Esophagus squamous epithelium (tissue), 5 donors: ENCODE measurements around the gene CHD6. TPM values are rescaled to one million over a fixed set of nuclear protein-coding genes. Genes with fewer than 3 reads are reported as not detected.

Source experiments
- DNase-seq: peaks from one replicate; lab custom pipeline; 2025; lab: John Stamatoyannopoulos, UW
- H3K27ac ChIP-seq, 4 donors: fragments of 200-600 bp; sonication (generic); one replicate each; pipeline ENCODE4 v1.5.1; 2016 to 2019; ENCODE audit warnings: mild to moderate bottlenecking in 1 of 4
- H3K27me3 ChIP-seq, 4 donors: fragments of 200-600 bp; sonication (generic); 1 replicate in 3 of 4; 2 replicates in 1 of 4; pipeline versions ENCODE4 v1.5.1 to v1.6.0; 2017 to 2021; ENCODE audit warnings: antibody characterized with exemption in 1 of 4
- H3K36me3 ChIP-seq, 3 donors: fragments of 200-600 bp; sonication (generic); one replicate each; pipeline ENCODE4 v1.5.1; 2016 to 2019
- H3K4me1 ChIP-seq, 3 donors: fragments of 200-600 bp; sonication (generic); one replicate each; pipeline ENCODE4 v1.5.1; 2017 to 2019
- H3K4me3 ChIP-seq, 4 donors: fragments of 200-600 bp; sonication (generic); 1 replicate in 3 of 4; 2 replicates in 1 of 4; pipeline ENCODE4 v1.5.1; 2016 to 2019; ENCODE audit warnings: mild to moderate bottlenecking in 2 of 4, moderate library complexity in 1 of 4
- H3K9me3 ChIP-seq, 3 donors: fragments of 200-600 bp; sonication (generic); one replicate each; pipeline ENCODE4 v1.5.1; 2016 to 2019
- POLR2A ChIP-seq, 4 donors: fragments of 450-650 bp; IDR thresholded peaks; one replicate each; pipeline ENCODE4 v1.6.1; 2017; ENCODE audit warnings: antibody characterized with exemption in 4 of 4, mild to moderate bottlenecking in 4 of 4, moderate library complexity in 3 of 4
- WGBS, 2 donors: methylation state at CpG; one replicate each; pipeline ENCODE4 v1.1.5; 2018; 5-methylcytosine and 5-hydroxymethylcytosine counted together
- intact Hi-C: fragments of 100-400 bp; cut with DNase I; formaldehyde crosslinking; loops from one replicate; pipeline ENCODE4 v1.15.0; 2022
- total RNA-seq, 4 donors: library from RNA; depleted of rRNA; stranded (reverse); fragments of >200 nt; gene quantifications; one replicate each; pipeline ENCODE4 v1.1.0, GENCODE V29; 2016
- TF ChIP-seq, protein P1 (sequence below), 6 experiments: fragments of 450-650 bp in 4 of 6; fragments of 200-600 bp in 2 of 6; sonication (generic) in 2 of 6; IDR thresholded peaks; one replicate each; pipeline ENCODE4 v1.5.1; 2016 to 2019; ENCODE audit warnings: antibody characterized with exemption in 6 of 6, mild to moderate bottlenecking in 4 of 6, moderate library complexity in 4 of 6
- donor health status: DM: yes; HTN: yes; CAD: no.

CHD6 gene
- total RNA-seq, 4 donors from 2014 or later: 11.8 to 29.9 (median 17.6) TPM

DNA sequence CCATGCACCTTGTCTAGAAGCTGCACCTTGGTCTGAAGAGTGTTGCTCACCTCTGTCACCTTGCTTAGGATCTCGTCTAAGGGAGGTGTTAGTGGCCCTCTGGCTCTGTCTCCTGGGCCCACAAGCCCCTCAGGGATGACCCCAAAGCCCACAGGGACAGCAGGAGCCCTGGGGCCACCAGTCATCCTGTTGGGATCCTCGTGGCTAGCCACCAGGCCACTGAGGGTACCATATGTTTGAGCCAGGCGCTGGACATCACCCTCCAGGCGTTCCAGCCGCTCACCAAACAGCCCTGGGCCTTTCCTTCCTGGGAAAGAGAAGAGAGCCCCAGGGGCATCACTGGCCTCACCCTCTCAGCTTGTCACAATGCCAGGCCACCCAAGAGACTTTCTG lies 255.4 kb downstream of the CHD6 start:
- no peak for TF ChIP-seq POLR2A (IDR thresholded peaks at IDR 0.05)
- TF ChIP-seq, protein P1, sequence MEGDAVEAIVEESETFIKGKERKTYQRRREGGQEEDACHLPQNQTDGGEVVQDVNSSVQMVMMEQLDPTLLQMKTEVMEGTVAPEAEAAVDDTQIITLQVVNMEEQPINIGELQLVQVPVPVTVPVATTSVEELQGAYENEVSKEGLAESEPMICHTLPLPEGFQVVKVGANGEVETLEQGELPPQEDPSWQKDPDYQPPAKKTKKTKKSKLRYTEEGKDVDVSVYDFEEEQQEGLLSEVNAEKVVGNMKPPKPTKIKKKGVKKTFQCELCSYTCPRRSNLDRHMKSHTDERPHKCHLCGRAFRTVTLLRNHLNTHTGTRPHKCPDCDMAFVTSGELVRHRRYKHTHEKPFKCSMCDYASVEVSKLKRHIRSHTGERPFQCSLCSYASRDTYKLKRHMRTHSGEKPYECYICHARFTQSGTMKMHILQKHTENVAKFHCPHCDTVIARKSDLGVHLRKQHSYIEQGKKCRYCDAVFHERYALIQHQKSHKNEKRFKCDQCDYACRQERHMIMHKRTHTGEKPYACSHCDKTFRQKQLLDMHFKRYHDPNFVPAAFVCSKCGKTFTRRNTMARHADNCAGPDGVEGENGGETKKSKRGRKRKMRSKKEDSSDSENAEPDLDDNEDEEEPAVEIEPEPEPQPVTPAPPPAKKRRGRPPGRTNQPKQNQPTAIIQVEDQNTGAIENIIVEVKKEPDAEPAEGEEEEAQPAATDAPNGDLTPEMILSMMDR (IDR thresholded peaks at IDR 0.05): no peak
- Histone ChIP-seq H3K9me3 (no peaks in the 10 kb centered on the region), H3K27ac (no peak overlapping the region), H3K27me3 (peaks cover 0 to 45% (median 5%) of the 10 kb centered on the region in 4 donors), H3K4me3 (no peak overlapping the region), H3K4me1 (peaks cover 4 to 24% (median 5%) of the 10 kb centered on the region in 3 donors), H3K36me3 (peaks cover 0 to 22% (median 0%) of the 10 kb centered on the region in 3 donors)
- 68% methylated on average over 4 of the region's 5 CpGs; no CpG with 5 or more reads in 1 of the 2 donors for WGBS, 2 donors
- no peak for DNase-seq
- intact Hi-C loops: no loop called here

DNA sequence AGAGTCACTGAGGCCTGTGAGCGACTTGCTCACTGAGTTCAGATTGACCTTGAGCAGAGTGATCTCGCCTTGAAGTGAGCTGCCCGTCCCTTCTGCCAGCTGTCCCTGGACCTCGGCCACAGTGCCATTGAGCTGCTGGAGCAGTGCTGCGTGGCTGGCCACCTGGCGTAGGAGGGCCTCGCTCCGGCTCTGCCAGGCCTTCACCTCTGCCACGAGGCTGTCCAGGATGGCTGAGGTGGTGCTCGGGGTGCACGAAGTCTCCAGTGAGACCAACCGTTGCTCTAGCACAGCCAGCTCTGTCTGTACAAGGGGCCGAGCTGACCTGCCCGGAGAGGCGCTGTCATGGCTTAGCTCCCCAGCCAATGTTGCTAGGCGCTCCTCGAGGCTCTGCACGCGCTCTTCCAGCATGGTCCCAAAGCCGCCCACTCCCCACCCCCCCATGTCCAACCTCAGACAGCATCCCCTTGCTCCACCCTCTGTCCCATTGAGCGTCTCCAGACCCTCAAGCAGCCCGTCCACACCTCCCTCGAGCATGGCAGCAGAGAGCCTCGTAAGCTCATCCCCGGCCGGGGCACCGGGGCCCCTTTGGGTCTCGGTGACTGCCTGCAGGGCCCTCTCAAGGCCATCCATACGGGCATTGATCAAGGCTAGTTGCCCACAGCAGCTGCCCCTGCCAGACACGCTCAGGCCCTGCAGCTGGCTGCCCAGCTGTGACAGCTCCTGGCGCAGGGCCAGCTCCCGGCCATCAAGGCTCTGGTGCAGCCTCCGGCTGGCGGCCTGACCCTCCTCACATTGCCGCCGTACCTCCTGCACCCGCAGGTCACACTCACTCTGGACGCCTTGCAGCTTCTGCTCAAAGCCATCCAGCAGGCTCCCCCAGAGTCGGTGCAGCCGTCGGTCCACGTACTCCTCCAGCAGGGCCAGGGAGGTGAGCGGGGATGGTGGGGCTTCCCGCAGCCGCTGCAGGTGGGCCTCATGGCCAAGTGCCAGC lies 256.1 kb downstream of the CHD6 start:
- Histone ChIP-seq H3K4me1 (peaks cover 4 to 23% (median 5%) of the 10 kb centered on the region in 3 donors), H3K4me3 (no peak overlapping the region), H3K36me3 (peaks cover 0 to 28% (median 5%) of the 10 kb centered on the region in 3 donors), H3K27ac (no peak overlapping the region), H3K27me3 (peaks cover 0 to 38% (median 1%) of the 10 kb centered on the region in 4 donors), H3K9me3 (no peaks in the 10 kb centered on the region)
- 83 to 91% methylated on average over 10 to 13 of the region's 45 CpGs for WGBS, 2 donors
- DNase-seq: no peak
- TF ChIP-seq, protein P1 (IDR thresholded peaks at IDR 0.05): no peak
- no peak for TF ChIP-seq POLR2A (IDR thresholded peaks at IDR 0.05)
- intact Hi-C loops: no loop called here

DNA sequence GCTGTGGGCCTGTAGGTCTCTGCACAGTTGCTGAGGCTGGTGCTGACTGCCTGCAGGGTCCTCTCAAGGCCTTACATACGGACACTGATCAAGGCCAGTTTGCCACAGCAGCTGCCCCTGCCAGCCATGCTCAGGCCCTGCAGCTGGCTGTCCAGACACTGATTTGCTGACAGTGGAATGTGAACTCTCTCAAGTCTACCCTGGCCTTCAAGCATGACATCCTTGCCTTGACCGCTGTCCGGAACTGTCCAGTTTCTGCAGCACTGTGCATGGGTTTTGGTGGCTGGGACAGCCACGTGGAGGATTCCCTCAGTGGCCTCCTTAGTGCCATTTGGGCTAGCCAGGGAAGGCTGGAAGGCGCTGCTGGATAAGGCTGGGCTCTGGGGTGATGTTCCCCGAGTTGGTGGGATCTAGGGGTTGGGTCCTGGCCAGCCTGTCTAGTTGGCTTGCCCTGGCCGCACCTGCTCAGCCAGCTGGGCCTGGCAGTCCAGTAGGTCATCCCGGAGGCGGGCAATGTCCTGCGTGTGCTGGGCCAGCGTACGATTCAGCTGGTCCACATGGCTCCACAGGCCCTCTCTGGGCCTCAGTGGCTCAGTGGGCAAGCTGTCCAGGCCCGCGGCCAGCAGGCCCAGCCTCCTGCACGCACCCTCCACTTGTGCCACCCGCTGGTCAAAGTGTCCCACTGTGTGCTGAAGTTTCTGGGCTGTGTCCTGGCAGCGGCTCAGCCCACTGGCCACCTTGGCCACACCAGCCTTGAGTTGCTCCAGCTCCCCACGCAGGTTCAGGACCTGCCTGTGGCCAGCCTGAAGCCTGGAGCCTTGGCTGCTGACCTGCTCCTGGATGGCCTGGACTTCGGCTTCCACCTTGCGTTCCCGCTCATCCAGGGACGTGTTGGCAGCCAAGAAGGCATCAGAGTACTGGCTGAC lies 257.1 kb downstream of the CHD6 start:
- Histone ChIP-seq H3K4me3 (no peak overlapping the region), H3K36me3 (peaks cover 0 to 38% (median 9%) of the 10 kb centered on the region in 3 donors), H3K27me3 (peaks cover 0 to 28% (median 0%) of the 10 kb centered on the region in 4 donors), H3K9me3 (no peaks in the 10 kb centered on the region), H3K4me1 (peaks cover 0 to 15% (median 5%) of the 10 kb centered on the region in 3 donors), H3K27ac (no peak overlapping the region)
- TF ChIP-seq POLR2A (IDR thresholded peaks at IDR 0.05): no peak
- TF ChIP-seq, protein P1 (IDR thresholded peaks at IDR 0.05): no peak
- intact Hi-C loops: no loop called here
- no peak for DNase-seq
- WGBS, 2 donors: 89 to 100% methylated on average over 2 to 8 of the region's 22 CpGs

DNA sequence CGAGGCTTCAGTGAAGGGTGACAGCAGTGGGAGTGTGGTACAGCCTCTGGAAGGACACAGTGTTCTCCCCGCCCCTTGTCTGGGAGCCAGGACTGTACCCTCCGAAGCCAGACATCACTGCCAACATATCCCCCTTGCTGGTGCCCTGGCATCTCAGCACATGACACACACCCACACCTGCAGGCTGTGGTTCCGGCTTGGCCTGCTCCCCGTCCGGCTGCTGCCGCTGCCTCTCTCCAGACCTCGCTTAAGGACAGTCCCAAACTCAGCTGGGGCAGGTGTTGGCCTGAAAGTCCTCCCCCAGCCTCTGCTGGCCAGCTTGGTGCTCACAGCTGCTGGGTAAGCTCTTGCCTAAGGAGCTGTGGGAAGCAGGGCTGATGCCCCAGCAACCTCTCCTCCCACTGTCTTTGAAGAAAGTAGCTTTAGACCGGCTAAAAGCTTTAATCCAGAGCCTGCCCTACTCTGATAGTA lies 258.6 kb downstream of the CHD6 start:
- no peak for DNase-seq
- WGBS, 2 donors: 54% methylated on average over 5 of the region's 9 CpGs; no CpG with 5 or more reads in 1 of the 2 donors
- Histone ChIP-seq H3K27ac (peak overlapping the region in 1 of 4 donors; percentile 5), H3K36me3 (peaks cover 10 to 53% (median 13%) of the 10 kb centered on the region in 3 donors), H3K4me1 (peaks cover 0 to 7% (median 0%) of the 10 kb centered on the region in 3 donors), H3K27me3 (peaks cover 0 to 13% (median 0%) of the 10 kb centered on the region in 4 donors), H3K9me3 (no peaks in the 10 kb centered on the region), H3K4me3 (no peak overlapping the region)
- TF ChIP-seq POLR2A (IDR thresholded peaks at IDR 0.05): no peak
- TF ChIP-seq, protein P1 (IDR thresholded peaks at IDR 0.05): no peak
- intact Hi-C loops: no loop called here
